Measurements from ENCODE around the gene DMBT1.

Gene DMBT1

GRCh38 chr10:122632576-122632975 is 72.0 kb downstream of the DMBT1 start:
- Histone ChIP-seq H3K9me3 (ENCODE audit: control insufficient read depth, low read length) (no peaks in the 10 kb centered on the region), H2AFZ (no peak overlapping the region), H3K36me3 (ENCODE audit: control insufficient read depth, insufficient read depth, low read length) (no peaks in the 10 kb centered on the region), H3K4me3 (ENCODE audit: low read depth, low read length) (no peak overlapping the region), H3K9ac (no peak overlapping the region), H3K4me1 (no peaks in the 10 kb centered on the region), H3K27me3 (ENCODE audit: control insufficient read depth, insufficient read depth, low read length) (no peaks in the 10 kb centered on the region), H3K4me2 (ENCODE audit: low read length) (no peak overlapping the region), H3K27ac (no peak overlapping the region), H3K79me2 (no peaks in the 10 kb centered on the region)
- TF ChIP-seq CTCF (IDR thresholded peaks at IDR 0.05), result no peak

DNA sequence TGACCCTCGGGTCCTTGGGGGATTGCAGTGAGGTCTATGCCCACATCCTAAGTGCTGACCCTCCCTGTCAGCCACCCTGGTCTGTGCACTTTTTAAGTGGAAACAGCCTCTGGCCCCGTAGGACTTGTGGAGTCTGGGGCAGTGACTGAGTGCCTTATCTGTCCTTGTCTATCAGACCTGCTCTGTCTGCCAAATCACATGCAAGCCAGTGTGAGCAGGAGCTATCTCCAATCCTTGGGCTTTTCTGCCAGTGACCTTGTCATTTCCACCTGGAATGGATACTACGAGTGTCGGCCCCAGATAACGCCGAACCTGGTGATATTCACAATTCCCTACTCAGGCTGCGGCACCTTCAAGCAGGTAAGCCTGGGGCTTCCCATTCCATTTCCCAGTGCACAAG is 76.4 kb downstream of the DMBT1 start:
- no peak for TF ChIP-seq CTCF (IDR thresholded peaks at IDR 0.05)
- Histone ChIP-seq H3K4me1 (no peaks in the 10 kb centered on the region), H3K27me3 (ENCODE audit: control insufficient read depth, insufficient read depth, low read length) (no peaks in the 10 kb centered on the region), H3K36me3 (ENCODE audit: control insufficient read depth, insufficient read depth, low read length) (no peaks in the 10 kb centered on the region), H3K79me2 (no peaks in the 10 kb centered on the region), H3K4me2 (ENCODE audit: low read length) (no peak overlapping the region), H3K27ac (no peak overlapping the region), H2AFZ (no peak overlapping the region), H3K9ac (no peak overlapping the region), H3K4me3 (ENCODE audit: low read depth, low read length) (no peak overlapping the region), H3K9me3 (ENCODE audit: control insufficient read depth, low read length) (no peaks in the 10 kb centered on the region)

- Histone ChIP-seq H3K9ac (no peak overlapping the region), H3K79me2 (no peaks in the 10 kb centered on the region), H3K4me1 (no peaks in the 10 kb centered on the region), H3K27ac (no peak overlapping the region), H3K36me3 (ENCODE audit: control insufficient read depth, insufficient read depth, low read length) (no peaks in the 10 kb centered on the region), H3K9me3 (ENCODE audit: control insufficient read depth, low read length) (no peaks in the 10 kb centered on the region), H3K4me2 (ENCODE audit: low read length) (no peak overlapping the region), H3K27me3 (ENCODE audit: control insufficient read depth, insufficient read depth, low read length) (no peaks in the 10 kb centered on the region), H3K4me3 (ENCODE audit: low read depth, low read length) (no peak overlapping the region), H2AFZ (no peak overlapping the region)
- no peak for TF ChIP-seq CTCF (IDR thresholded peaks at IDR 0.05)
Measured at GRCh38 chr10:122637376-122637775, 76.8 kb downstream of the DMBT1 start.

GRCh38 chr10:122638106-122638505 is 77.6 kb downstream of the DMBT1 start:
- Histone ChIP-seq H3K4me3 (ENCODE audit: low read depth, low read length) (no peak overlapping the region), H2AFZ (no peak overlapping the region), H3K4me2 (ENCODE audit: low read length) (no peak overlapping the region), H3K27ac (no peak overlapping the region), H3K9me3 (ENCODE audit: control insufficient read depth, low read length) (no peaks in the 10 kb centered on the region), H3K27me3 (ENCODE audit: control insufficient read depth, insufficient read depth, low read length) (no peaks in the 10 kb centered on the region), H3K4me1 (no peaks in the 10 kb centered on the region), H3K9ac (no peak overlapping the region), H3K79me2 (no peaks in the 10 kb centered on the region), H3K36me3 (ENCODE audit: control insufficient read depth, insufficient read depth, low read length) (no peaks in the 10 kb centered on the region)
- TF ChIP-seq CTCF (IDR thresholded peaks at IDR 0.05), result no peak

- H3K9me3 ChIP-seq (ENCODE audit: control insufficient read depth, low read length), result no peaks in the 10 kb centered on the region
- H3K27me3 ChIP-seq (ENCODE audit: control insufficient read depth, insufficient read depth, low read length), result no peaks in the 10 kb centered on the region
- no peak overlapping the region for H2AFZ ChIP-seq
- no peak overlapping the region for H3K4me2 ChIP-seq (ENCODE audit: low read length)
- no peaks in the 10 kb centered on the region for H3K79me2 ChIP-seq
- H3K4me3 ChIP-seq (ENCODE audit: low read depth, low read length), result no peak overlapping the region
- no peaks in the 10 kb centered on the region for H3K36me3 ChIP-seq (ENCODE audit: control insufficient read depth, insufficient read depth, low read length)
- H3K27ac ChIP-seq, result no peak overlapping the region
- no peak overlapping the region for H3K9ac ChIP-seq
- TF ChIP-seq CTCF (IDR thresholded peaks at IDR 0.05), result no peak
- no peaks in the 10 kb centered on the region for H3K4me1 ChIP-seq
Measured at GRCh38 chr10:122639801-122640200, 79.2 kb downstream of the DMBT1 start.
